ENCODE results near the gene AP5Z1. TPM values are rescaled to one million over a fixed set of nuclear protein-coding genes. Genes with fewer than 3 reads are reported as not detected.

AP5Z1 gene
- total RNA-seq, 3 donors from 2014 or later: 39.5 to 47.4 (median 45.2) TPM

GRCh38 chr7:4809666-4810065 lies 34.2 kb downstream of the AP5Z1 start:
- TF ChIP-seq CTCF (IDR thresholded peaks at IDR 0.05): no peak
- Histone ChIP-seq H3K4me3 (no peak overlapping the region), H3K36me3 (ENCODE audit: low read depth) (no peaks in the 10 kb centered on the region), H3K9me3 (no peaks in the 10 kb centered on the region), H3K4me1 (ENCODE audit: low read depth) (no peaks in the 10 kb centered on the region)
- intact Hi-C loops (cut with DNase I, micrococcal nuclease): no loop called here
- ATAC-seq: no peak
- no peak for DNase-seq

GRCh38 chr7:4814433-4814832 lies 39.0 kb downstream of the AP5Z1 start:
- TF ChIP-seq CTCF (IDR thresholded peaks at IDR 0.05): no peak
- DNase-seq (no peak), ATAC-seq (no peak)
- intact Hi-C loops (cut with DNase I, micrococcal nuclease): no loop called here
- no peak overlapping the region for H3K4me3 ChIP-seq
- no peaks in the 10 kb centered on the region for H3K9me3 ChIP-seq
- no peaks in the 10 kb centered on the region for H3K36me3 ChIP-seq (ENCODE audit: low read depth)
- H3K4me1 ChIP-seq (ENCODE audit: low read depth): no peaks in the 10 kb centered on the region

- Histone ChIP-seq H3K4me3 (no peak overlapping the region), H3K4me1 (ENCODE audit: low read depth) (no peaks in the 10 kb centered on the region), H3K9me3 (no peaks in the 10 kb centered on the region), H3K36me3 (ENCODE audit: low read depth) (no peaks in the 10 kb centered on the region)
- no peak for ATAC-seq
- no peak for TF ChIP-seq CTCF (IDR thresholded peaks at IDR 0.05)
- DNase-seq: peak in 1 of 3 donors; percentile 34
- intact Hi-C loops (cut with DNase I, micrococcal nuclease): no loop called here
These were observed 39.7 kb downstream of the AP5Z1 start for GRCh38 chr7:4815121-4815520.

- H3K4me3 ChIP-seq: no peak overlapping the region
- TF ChIP-seq CTCF (IDR thresholded peaks at IDR 0.05): no peak
- DNase-seq (peak in 1 of 3 donors; percentile 37), ATAC-seq (no peak)
- no peaks in the 10 kb centered on the region for H3K36me3 ChIP-seq (ENCODE audit: low read depth)
- no peaks in the 10 kb centered on the region for H3K9me3 ChIP-seq
- intact Hi-C loops (cut with DNase I, micrococcal nuclease): no loop called here
- H3K4me1 ChIP-seq (ENCODE audit: low read depth): no peaks in the 10 kb centered on the region
These were observed 40.4 kb downstream of the AP5Z1 start for GRCh38 chr7:4815609-4816418.

- intact Hi-C loops (cut with DNase I, micrococcal nuclease): no loop called here
- no peaks in the 10 kb centered on the region for H3K36me3 ChIP-seq (ENCODE audit: low read depth)
- no peak for DNase-seq
- TF ChIP-seq CTCF (IDR thresholded peaks at IDR 0.05): no peak
- no peak for ATAC-seq
- H3K4me1 ChIP-seq (ENCODE audit: low read depth): no peaks in the 10 kb centered on the region
- no peak overlapping the region for H3K4me3 ChIP-seq
- no peaks in the 10 kb centered on the region for H3K9me3 ChIP-seq
These were observed 41.1 kb downstream of the AP5Z1 start for GRCh38 chr7:4816419-4817080.
